Subcutaneous abdominal adipose tissue (tissue), 5 donors: Measurements from ENCODE around the gene ARID3A.

Experiments used
- H3K27ac ChIP-seq: one replicate; pipeline ENCODE4 v1.7.0; 2013; ENCODE audit warnings: low read depth, mild to moderate bottlenecking, inconsistent platforms, low read length, moderate library complexity
- H3K27me3 ChIP-seq, 5 donors: one replicate each; pipeline ENCODE4 v1.7.0; 2013; ENCODE audit warnings: low read length in 5 of 5, inconsistent platforms in 1 of 5; ENCODE audit not compliant: control insufficient read depth in 5 of 5, insufficient read depth in 4 of 5
- H3K36me3 ChIP-seq, 5 donors: one replicate each; pipeline ENCODE4 v1.7.0; 2013; ENCODE audit warnings: low read length in 5 of 5; ENCODE audit not compliant: control insufficient read depth in 5 of 5, insufficient read depth in 5 of 5
- H3K4me1 ChIP-seq, 5 donors: one replicate each; pipeline ENCODE4 v1.7.0; 2013; ENCODE audit warnings: low read length in 5 of 5, mild to moderate bottlenecking in 3 of 5, moderate library complexity in 1 of 5; ENCODE audit not compliant: control insufficient read depth in 5 of 5, insufficient read depth in 5 of 5
- H3K4me3 ChIP-seq, 5 donors: one replicate each; pipeline ENCODE4 v1.7.0; 2013; ENCODE audit warnings: low read length in 5 of 5, low read depth in 1 of 5
- H3K9ac ChIP-seq, 5 donors: one replicate each; pipeline ENCODE4 v1.7.0; 2013; ENCODE audit warnings: low read length in 5 of 5, mild to moderate bottlenecking in 4 of 5, moderate library complexity in 3 of 5
- H3K9me3 ChIP-seq, 5 donors: one replicate each; pipeline ENCODE4 v1.7.0; 2013; ENCODE audit warnings: low read length in 5 of 5; ENCODE audit not compliant: control insufficient read depth in 5 of 5
- donor health status: healthy.
- donor health status: healthy.
- donor health status: healthy.
- donor health status: healthy.
- donor health status: healthy.

The ARID3A gene

DNA sequence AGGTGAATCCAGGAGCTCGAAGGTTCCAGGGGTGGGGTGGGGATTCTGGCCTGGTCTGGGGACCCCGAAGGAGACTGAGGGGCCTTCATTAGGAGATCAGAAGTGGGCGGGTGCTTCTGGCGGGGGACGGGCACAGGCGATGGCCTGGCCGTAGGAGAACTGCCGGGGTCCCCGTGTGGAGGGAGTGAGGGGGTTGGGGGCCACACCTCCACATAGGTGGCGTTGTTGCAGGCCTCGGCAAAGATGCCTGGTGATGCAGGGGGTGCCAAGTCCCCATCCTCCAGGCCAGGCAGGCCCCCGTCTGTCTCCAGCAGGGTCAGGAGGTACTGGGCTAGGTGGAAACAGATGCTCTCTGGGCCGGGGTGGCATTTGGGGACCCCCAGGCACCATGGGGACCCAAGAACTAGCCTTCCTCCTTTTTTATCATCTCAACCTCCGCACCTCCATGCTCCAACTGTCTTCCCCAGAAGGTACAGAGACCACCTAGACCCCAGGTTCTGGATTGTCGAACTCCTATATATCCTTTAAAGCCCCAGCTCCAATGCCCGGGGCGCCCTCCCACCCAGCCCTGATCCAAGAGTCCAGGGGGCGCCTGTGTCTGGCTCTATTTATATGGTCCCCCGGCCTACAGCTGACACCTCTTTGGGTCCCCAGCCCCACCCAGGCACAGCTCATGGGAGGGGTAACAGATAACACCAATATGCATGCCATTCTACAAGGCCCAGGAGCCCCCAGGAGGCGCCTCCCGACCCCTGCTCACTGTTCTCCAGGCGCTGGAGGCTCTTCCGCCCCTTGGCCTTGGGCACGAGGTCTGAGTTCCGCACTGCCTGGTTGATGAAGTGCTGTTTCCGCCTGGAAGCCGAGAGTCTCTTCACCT lies 24.4 kb upstream of the ARID3A start:
- peaks cover 0 to 40% (median 17%) of the 10 kb centered on the region in 5 donors for H3K36me3 ChIP-seq
- H3K9ac ChIP-seq = no peak overlapping the region
- H3K4me3 ChIP-seq = no peak overlapping the region
- no peaks in the 10 kb centered on the region for H3K27me3 ChIP-seq
- no peak overlapping the region for H3K27ac ChIP-seq
- no peaks in the 10 kb centered on the region for H3K9me3 ChIP-seq
- H3K4me1 ChIP-seq = no peaks in the 10 kb centered on the region

DNA sequence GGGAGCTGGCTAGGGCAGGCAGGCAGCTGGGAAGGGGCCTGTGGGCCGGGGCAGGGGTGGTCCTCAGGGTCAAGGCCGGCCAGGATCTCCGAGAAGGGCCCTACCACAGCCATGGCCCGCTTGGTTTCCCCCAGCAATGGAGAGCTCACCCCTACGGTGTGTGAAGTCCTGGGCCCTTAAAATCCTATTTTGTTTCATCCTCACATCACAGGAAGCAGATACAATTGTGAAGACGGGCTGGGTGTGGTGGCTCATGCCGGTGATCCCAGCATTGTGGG lies 23.8 kb upstream of the ARID3A start:
- Histone ChIP-seq H3K9me3 (no peaks in the 10 kb centered on the region), H3K27ac (no peak overlapping the region), H3K27me3 (no peaks in the 10 kb centered on the region), H3K4me1 (peaks cover 0 to under 1% (median 0%) of the 10 kb centered on the region in 5 donors), H3K36me3 (peaks cover 0 to 34% (median 17%) of the 10 kb centered on the region in 5 donors), H3K4me3 (no peak overlapping the region), H3K9ac (no peak overlapping the region)

DNA sequence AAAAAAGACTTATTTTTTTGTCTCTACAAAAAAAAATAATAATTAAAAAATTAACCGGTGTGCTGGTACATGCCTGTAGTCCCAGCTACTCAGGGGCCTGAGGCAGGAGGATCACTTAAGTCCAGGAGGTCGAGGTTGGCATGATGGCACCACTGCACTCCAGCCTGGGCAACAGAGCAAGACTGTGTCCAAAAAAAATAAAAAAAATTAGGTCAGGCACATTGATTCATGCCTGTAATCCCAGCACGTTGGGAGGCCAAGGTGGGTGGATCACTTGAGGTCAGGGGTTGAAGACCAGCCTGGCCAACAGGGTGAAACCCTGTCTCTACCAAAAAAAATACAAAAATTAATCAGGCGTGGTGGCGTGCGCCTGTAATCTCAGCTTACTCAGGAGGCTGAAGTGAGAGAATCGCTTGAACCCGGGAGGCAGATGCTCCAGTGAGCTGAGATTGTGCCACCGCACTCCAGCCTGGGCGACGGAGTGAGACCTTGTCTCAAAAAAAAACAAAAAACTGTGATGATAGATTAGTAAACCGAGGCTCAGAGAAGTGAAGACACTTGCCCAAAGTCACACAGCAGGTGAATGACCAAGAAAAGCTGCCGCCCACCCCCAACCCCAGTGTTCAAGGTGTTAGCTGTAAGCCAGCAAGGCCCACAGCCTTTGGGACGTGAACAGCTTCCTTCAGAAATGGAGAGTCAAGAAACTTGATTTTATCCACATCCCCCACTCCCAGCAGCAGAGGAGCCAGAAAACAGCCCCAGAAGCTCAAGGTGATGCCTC lies 23.2 kb upstream of the ARID3A start:
- H3K4me1 ChIP-seq = peaks cover 0 to 7% (median 0%) of the 10 kb centered on the region in 5 donors
- no peaks in the 10 kb centered on the region for H3K27me3 ChIP-seq
- H3K9ac ChIP-seq = no peak overlapping the region
- H3K9me3 ChIP-seq = no peaks in the 10 kb centered on the region
- H3K4me3 ChIP-seq = no peak overlapping the region
- peaks cover 0 to 28% (median 14%) of the 10 kb centered on the region in 5 donors for H3K36me3 ChIP-seq
- H3K27ac ChIP-seq = no peak overlapping the region

DNA sequence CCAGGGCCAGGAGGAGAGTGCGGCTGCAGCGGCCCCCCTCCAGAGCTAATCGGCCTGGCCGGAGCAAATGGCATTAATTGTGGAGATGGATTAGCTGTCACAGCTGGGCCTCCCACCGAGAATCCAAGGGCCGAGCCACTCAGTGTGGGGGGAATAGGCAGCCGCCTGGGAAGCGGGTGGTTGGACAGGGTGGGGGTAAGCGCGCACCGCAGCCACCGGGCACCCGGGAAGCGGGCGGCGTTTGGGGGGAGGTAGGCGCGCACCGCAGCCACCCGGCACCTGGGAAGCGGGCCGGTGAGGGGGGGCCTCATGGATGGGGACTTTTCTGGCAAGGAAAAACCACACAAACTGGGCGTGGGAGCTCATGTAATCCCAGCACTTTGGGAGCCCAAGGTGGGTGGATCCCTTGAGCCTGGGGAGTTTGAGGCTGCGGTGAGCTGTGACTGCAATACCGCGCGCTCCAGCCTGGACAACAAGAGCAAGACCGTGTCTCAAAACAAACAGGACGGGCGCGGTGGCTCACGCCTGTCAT lies 22.5 kb upstream of the ARID3A start:
- Histone ChIP-seq H3K9ac (no peak overlapping the region), H3K36me3 (peaks cover 0 to 28% (median 14%) of the 10 kb centered on the region in 5 donors), H3K27me3 (no peaks in the 10 kb centered on the region), H3K4me3 (no peak overlapping the region), H3K9me3 (no peaks in the 10 kb centered on the region), H3K4me1 (peaks cover 0 to 7% (median 0%) of the 10 kb centered on the region in 5 donors), H3K27ac (no peak overlapping the region)

DNA sequence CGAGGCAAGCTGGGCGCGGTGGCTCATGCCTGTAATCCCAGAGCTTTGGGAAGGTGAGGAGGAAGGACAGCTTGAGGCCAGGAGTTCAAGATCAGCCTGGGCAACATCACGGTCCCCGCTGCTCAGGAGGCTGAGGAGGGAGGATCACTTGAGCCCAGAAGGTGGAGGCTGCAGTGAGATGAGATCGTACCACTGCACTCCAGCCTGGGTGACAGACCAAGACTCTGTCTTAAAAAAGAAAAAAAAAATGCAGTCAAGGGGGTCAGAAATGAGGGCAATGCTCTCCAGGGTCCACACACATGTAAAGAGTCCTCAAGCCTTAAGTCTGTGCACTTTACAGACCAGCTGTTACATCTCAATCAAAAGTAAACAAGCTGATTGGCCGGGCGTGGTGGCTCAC lies 21.3 kb upstream of the ARID3A start:
- Histone ChIP-seq H3K27ac (no peak overlapping the region), H3K9ac (no peak overlapping the region), H3K9me3 (no peaks in the 10 kb centered on the region), H3K36me3 (peaks cover 0 to 17% (median 6%) of the 10 kb centered on the region in 5 donors), H3K27me3 (no peaks in the 10 kb centered on the region), H3K4me1 (peaks cover 0 to 13% (median 0%) of the 10 kb centered on the region in 5 donors), H3K4me3 (no peak overlapping the region)

DNA sequence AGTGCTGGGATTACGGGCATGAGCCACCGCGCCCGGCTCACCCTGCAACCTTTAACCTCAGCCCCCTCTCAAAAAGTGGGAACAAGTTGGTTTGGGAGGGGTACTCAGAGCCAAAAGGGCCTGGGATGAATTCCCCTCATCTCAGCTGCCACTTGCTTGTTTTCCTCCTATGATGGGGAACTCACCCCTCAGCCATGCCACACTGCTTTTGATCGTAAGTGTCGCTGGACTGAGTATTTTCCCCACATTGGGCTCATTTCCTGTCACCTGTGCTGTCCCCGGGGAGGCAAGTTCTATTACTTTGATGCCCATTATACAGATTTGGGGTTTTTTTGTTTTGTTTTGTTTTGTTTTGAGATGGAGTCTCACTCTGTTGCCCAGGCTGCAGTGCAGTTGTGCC lies 19.4 kb upstream of the ARID3A start:
- Histone ChIP-seq H3K9me3 (no peaks in the 10 kb centered on the region), H3K27me3 (no peaks in the 10 kb centered on the region), H3K9ac (no peak overlapping the region), H3K36me3 (peaks cover 0 to 7% (median 2%) of the 10 kb centered on the region in 5 donors), H3K4me1 (peaks cover 0 to 13% (median 0%) of the 10 kb centered on the region in 5 donors), H3K4me3 (no peak overlapping the region), H3K27ac (no peak overlapping the region)

DNA sequence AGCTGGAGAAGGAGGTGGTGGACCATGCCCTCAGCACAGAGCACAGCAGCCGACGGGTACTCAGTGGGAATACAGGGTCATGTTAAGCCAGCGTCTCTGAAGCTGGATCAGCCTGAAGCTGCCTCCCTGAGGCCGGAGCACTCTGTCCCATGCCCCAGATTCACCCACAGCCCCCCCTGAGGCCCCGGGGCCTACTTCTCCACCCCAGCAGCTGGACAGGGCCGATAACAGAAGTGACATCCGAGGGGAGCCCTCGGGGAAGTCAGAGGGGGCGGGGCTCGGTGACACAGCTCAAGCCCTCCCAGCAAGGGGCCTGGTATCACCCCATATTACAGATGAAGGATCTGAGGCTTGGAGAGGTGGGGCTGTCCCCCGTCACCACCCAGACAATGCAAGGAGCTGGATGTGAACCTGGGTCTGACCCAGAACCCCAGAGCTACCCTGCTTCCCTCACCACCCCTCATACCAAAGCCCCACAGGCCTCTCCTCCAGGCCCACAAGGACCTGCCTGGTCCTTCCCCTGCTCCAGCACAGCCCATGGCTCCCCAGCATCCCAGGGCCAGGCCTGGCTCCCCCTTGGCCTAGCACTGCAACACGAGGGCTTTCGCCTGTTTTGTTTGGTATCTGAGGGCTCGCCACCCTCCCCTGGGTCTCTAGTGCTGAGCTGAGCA lies 18.5 kb upstream of the ARID3A start:
- Histone ChIP-seq H3K4me1 (peaks cover 0 to 13% (median 0%) of the 10 kb centered on the region in 5 donors), H3K36me3 (peaks cover 0 to 2% (median 0%) of the 10 kb centered on the region in 5 donors), H3K9ac (peak overlapping the region in 1 of 5 donors; percentile 56), H3K4me3 (no peak overlapping the region), H3K27me3 (no peaks in the 10 kb centered on the region), H3K27ac (no peak overlapping the region), H3K9me3 (no peaks in the 10 kb centered on the region)

DNA sequence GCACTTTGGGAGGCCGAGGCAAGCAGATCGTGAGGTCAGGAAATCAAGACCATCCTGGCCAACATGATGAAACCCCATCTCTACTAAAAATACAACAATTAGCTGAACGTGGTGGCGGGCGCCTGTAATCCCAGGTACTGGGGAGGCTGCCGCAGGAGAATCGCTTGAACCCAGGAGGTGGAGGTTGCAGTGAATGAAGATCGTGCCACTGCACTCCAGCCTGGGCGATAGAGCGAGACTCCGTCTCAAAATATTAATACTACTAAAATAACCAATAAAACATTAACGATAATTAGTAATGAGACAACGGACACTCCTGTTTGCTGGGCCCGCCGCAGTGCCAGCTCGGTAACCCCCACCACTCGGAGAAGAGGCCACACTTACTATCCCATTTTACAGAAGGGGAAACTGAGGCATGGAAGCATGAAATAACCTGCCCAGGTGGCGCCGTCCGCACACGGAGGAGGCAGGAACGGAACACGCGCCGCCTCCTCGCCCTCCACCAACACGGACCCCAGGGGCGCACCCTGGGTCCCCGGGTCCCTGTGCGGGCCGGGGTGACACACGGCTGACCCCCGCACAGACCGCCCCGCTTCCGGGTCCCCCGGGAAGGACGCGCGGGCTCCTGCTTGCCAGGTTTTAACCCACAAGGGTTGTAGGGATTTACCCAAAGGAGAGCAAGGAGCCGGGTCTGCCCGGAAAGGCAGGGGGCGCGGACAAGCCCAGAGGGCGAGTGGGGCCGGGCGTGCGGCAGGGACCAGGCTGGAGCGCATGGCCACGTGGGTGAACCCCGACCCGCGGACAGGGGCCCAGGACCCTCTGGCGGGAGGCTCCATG lies 14.4 kb upstream of the ARID3A start:
- Histone ChIP-seq H3K4me1 (peaks cover 2 to 19% (median 4%) of the 10 kb centered on the region in 5 donors), H3K27ac (no peak overlapping the region), H3K9ac (no peak overlapping the region), H3K4me3 (no peak overlapping the region), H3K27me3 (no peaks in the 10 kb centered on the region), H3K9me3 (no peaks in the 10 kb centered on the region), H3K36me3 (no peaks in the 10 kb centered on the region)
